Measurements from ENCODE around the gene SPIN1.

DNA sequence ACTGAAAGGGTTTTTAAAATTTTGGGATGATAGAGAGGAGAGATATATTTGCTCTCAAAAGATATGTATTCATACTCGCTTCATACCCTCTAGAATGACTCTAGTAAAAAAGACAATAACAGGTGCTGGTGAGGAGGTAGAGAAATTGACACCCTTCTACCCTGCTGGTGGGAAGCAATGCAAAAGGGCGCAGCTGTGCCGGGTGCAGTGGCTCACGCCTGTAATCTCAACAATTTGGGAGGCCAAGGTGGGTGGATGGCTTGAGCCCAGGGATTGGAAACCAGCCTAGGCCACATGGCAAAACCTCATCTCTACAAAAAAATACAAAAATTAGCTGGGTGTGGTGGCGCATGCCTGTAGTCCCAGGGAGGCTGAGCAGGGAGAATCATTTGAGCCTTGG is 112.8 kb downstream of the SPIN1 start:
- no peak for TF ChIP-seq ZNF274 (IDR thresholded peaks at IDR 0.05; ENCODE audit: low read depth, low read length)
- TF ChIP-seq SUZ12 (IDR thresholded peaks at IDR 0.05; ENCODE audit: extremely low read depth, insufficient read depth, insufficient read length): no peak
- TF ChIP-seq YY1 (IDR thresholded peaks at IDR 0.05; ENCODE audit: insufficient read depth, insufficient read length): no peak

Measured in NT2/D1 (cell line).